GM19467 (cell line): ENCODE results near the gene FAM184B.

Experiments
- ATAC-seq: cut with Tn5 transposase; IDR thresholded peaks from one replicate; pipeline ENCODE4 v1.9.1; 2021; ENCODE audit warnings: mild to moderate bottlenecking, moderate library complexity; ENCODE audit not compliant: unreplicated experiment

Gene FAM184B

GRCh38 chr4:17646693-17647092, 134.7 kb downstream of the FAM184B start:
- ATAC-seq = no peak

- ATAC-seq = no peak
These were observed 139.0 kb downstream of the FAM184B start for GRCh38 chr4:17642398-17642783.

- no peak for ATAC-seq
These were observed 142.3 kb downstream of the FAM184B start for GRCh38 chr4:17639136-17639535.

- ATAC-seq = peak; percentile 86
These were observed 144.5 kb downstream of the FAM184B start for GRCh38 chr4:17636696-17637622.

- ATAC-seq = no peak
These were observed 145.1 kb downstream of the FAM184B start for GRCh38 chr4:17636341-17636695.

DNA sequence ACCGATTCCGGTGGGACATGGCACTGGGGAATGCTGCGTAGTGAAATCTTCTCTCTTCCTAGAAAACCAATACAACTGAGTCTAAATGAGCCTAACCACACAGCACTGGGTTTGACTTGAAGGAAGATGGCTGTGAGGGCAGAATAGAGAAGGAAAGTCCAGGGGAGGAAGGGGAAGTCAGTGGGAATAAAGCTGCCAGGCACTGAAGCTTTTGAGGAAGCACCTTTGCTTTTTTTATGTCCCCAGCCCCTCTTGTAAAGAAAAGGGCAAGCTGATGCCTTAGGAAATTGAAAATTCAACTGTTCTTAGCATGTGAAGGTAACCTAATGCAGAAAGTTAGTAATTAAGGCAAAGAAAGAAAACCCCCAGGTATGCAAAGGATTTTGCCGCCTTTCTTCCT, 146.4 kb downstream of the FAM184B start:
- ATAC-seq = no peak

DNA sequence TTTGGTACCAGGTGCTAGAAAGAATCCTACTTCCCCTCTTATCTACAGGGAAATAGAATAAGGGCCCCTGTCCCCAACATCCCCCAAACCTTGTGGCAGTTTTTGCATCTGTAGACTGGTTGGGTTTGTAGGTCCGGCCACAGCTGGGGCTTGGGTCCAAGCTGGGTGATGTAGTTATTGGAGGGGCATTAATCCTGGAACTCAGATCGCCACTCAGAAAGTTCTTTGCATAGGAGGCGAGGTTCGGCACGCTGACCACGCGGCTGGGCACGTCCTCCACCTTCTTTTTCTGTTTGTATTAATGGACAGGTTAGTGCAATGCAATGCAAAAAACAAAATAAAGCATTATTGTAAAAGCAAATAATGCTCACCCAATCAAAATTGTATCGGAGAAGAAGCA, 147.8 kb downstream of the FAM184B start:
- ATAC-seq = no peak

GRCh38 chr4:17630228-17630627, 151.2 kb downstream of the FAM184B start:
- no peak for ATAC-seq

- ATAC-seq = no peak
These were observed 156.6 kb downstream of the FAM184B start for GRCh38 chr4:17624821-17625220.

GRCh38 chr4:17623451-17624001, 157.9 kb downstream of the FAM184B start:
- no peak for ATAC-seq

DNA sequence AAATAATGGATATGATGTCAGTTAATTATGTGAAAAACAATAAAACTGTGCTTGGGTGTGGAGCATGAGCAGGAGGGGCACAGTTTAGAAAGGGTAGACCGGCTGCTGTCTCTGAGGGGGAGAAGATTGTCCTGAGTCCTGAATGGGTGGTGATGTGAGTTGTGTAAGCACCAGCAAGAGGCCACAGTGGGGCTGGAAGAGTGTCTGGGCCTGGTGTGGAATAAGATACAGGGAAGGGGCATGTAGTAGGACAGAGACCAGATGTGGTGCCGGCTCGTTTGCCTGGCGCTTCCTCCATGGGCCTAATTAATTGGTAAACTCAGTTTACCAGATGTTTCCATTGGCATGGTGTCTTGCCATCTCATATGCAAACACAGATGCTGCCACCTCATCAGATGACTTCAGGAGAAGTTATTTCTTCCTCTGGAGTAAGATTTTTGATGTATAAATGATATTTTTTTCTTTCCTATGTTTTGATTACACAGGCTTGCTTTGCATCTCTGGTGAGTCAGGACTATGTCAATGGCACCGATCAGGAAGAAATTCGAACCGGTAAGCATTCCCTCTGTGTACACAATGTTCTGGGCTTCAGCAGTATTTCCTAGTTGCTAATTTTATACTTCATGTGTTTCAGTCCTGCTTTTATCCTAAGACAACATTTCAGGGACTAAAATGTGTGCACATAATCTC, 161.9 kb downstream of the FAM184B start:
- ATAC-seq = no peak

DNA sequence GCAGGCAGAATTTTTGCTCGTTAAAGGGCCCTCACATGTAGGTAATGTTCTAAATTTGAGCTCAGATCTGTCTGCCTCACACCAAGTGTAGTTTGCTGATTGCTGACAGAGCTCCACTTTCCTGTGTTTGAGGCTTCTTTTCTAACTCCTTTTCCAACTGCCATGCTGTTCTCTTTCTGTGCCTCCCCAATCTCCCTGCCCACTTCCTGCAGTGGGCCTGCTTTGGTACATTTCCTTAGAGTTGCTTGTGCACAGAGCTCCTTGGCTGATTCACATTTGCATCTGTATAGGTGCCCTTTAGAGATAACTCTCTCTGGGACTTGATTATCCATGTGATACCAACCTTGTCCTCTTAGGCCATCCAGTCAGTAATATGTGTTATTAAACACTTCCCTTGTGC, 162.5 kb downstream of the FAM184B start:
- no peak for ATAC-seq

GRCh38 chr4:17616283-17616682, 165.1 kb downstream of the FAM184B start:
- no peak for ATAC-seq

DNA sequence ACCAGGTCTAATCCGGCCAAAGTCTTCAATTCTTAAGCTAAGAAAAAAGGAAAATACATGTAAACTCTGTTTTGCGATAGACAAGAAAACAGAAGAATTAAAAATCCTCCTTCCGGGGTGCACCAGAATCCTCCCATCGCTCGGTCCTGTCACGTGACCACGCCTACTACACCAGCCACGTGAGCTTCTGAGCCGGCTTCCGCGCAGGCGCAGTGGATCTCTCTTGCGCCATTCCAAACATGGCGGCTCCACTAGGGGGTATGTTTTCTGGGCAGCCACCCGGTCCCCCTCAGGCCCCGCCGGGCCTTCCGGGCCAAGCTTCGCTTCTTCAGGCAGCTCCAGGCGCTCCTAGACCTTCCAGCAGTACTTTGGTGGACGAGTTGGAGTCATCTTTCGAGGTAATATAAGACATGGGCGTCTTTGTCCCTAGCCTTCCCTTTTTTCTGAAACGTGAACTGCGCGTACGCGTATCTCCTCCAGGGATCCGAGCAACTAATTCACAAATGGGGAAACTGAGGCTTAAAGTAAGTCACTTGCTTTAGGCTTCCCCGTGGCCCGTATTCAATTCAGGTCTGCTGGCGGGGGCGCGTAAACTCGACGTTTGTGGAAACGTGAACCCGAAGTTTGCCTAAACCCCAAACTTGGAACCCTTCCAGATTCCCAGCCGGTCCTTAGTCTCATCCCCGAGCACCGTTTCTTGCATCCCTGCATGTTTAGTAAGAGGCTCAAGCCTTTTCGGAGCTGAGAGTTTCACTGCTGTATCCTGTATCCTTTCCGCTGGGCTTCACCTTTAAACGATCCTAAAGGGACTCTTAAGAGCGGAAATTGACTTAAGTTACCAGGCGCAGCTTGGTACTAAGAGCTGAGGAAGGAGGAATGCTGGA, 166.8 kb downstream of the FAM184B start, which contains the start of gene MED28:
TSS of gene MED28 (plus strand) at position 226 of the 884 bp plus-strand sequence. CDS start at position 240, 14 bp downstream.
- ATAC-seq = peak; percentile 96

DNA sequence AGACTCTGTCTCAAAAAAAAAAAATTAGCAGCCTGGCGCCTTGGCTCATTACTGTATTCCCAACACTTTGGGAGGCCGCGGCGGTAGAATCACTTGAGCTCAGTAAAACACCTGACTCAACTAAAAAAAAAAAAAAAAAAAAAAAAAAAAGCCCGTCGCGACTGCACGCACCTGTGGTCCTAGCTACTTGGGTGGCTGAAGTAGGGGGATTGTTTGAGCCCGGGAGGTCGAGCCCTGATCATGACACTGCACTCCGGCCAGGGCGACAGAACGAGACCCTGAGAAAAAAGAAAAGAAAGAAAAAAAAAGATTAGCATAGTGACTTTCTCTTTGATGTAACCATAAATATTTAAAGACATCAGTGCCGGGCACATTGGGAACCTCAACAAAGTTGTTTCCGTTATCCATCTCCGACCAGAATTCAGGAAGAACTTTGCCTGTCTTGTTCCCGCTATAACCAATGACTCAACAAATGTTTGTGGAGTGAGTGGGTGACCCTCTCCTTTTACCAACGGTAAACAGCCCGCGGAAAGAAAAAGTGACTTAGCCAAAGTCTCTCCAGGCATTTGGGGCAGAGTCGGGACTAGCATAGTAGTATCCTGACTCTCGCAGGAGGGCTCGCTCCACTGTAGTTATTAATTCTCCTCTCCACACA, 167.5 kb downstream of the FAM184B start:
- ATAC-seq = peak; percentile 39

DNA sequence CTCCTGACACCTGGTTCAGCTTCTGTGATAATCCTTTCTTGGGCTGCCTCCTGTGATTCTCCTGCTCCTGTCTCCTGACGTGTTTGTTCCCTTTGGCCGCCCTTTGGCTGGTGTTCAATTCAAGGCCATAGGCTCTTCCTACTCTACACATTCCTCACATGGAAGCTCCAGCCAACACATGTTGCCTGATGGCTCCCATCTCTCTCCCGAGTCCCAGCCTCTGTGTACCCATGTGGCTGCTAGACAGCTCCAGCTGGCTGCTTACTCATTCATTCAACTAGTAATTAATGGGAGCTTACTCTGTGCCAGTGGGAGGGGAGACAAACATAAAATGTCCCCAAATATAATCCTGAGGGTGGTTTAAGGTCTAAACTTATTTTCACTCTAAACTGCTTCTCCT, 176.2 kb downstream of the FAM184B start:
- ATAC-seq = no peak

GRCh38 chr4:17599826-17600225, 181.6 kb downstream of the FAM184B start:
- ATAC-seq = no peak

DNA sequence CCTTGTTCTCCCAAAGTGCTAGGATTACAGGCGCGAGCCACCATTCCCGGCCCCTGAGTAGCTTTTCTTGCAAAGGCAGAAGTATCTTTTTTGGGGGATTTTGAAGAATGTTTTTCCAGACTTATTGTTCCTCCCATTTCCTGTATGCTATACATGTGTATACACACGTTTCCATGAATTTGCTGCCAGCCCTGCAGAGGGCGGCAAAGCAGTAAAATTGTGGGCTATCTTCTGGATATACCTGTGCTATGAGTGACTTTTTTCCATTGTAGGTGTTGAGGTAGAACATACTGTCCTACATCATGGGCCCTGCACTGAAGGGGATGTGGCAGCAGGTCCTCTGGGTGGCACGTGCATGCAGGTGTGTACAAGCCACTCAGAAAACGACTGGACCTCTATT, 183.9 kb downstream of the FAM184B start:
- ATAC-seq = no peak

DNA sequence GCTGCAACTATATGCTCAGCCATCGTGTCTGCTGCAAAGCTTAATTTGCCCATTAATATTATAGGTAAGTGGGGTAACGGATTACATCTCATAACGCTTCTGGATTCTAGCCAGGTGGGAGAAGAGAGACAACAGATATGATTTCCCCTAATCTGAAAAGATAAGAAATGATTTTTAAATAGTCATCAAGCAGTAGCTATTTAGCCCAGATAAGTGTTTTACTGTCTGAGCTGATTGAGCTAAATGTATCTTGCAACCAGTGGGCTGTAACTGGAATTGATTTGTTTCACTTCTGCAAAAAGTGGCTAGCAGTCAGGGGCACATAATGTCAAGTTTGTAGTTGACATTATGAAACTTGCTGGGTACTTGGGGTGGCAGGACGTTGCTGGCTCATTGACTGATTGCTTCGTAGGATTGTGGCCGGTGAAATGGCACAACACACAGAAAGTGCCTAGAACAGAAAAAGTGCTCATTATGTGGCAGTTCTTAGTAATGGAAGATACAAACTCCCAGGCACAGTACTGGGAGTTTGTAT, 185.9 kb downstream of the FAM184B start:
- peak; percentile 80 for ATAC-seq

- no peak for ATAC-seq
These were observed 192.1 kb downstream of the FAM184B start for GRCh38 chr4:17589355-17589754.
